ENCODE data around the gene GABPB2. TPM values are rescaled to one million over a fixed set of nuclear protein-coding genes. Genes with fewer than 3 reads are reported as not detected.
"Not testable (repeated sequence)": the region's sequence is repeated elsewhere in the genome, so short reads cannot be mapped to it uniquely, and the experiment has no call there.

Gene GABPB2
- total RNA-seq, 1 donor from 2014 or later, result 11.9 TPM

GRCh38 chr1:151067185-151067584 is 3.4 kb upstream of the GABPB2 start:
- Mint-ChIP-seq H3K27me3 (ENCODE audit: low read depth) (no peaks in the 10 kb centered on the region), H3K9me3 (no peaks in the 10 kb centered on the region), H3K36me3 (peaks cover 9% of the 10 kb centered on the region), H3K27ac (peak overlapping the region; percentile 19), H3K4me3 (no peak overlapping the region), H3K4me1 (peaks cover 21% of the 10 kb centered on the region)
- no peak for DNase-seq (ENCODE audit: low spot score in 2 of 2, unreplicated experiment in 2 of 2)
- TF ChIP-seq CTCF (IDR thresholded peaks at IDR 0.05; ENCODE audit: unreplicated experiment), result no peak

DNA sequence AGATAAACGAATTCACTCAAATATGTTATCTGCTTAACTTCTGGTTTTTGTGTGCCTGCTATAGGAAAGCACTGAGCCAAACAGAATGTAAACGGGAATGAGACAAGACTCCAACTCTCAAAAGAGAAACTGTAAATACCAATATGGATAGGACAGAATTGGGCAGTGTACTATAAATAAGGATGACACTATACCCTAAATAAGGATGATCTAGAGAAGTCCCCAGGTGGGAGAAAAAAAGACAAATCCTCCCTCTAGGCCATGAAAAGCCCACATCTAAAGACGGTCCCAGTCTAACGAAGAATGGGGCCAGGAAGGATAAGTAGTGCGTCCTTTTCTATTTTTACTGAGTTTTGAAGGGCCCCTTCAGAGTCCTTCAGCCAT is 1.5 kb upstream of the GABPB2 start:
- DNase-seq (ENCODE audit: low spot score in 2 of 2, unreplicated experiment in 2 of 2), result no peak
- H3K27me3 Mint-ChIP-seq (ENCODE audit: low read depth), result no peaks in the 10 kb centered on the region
- H3K4me1 Mint-ChIP-seq, result peaks cover 13% of the 10 kb centered on the region
- TF ChIP-seq CTCF (IDR thresholded peaks at IDR 0.05; ENCODE audit: unreplicated experiment), result no peak
- H3K4me3 Mint-ChIP-seq, result peak overlapping the region; percentile 34
- peak overlapping the region; percentile 91 for H3K27ac Mint-ChIP-seq
- peaks cover 12% of the 10 kb centered on the region for H3K36me3 Mint-ChIP-seq
- H3K9me3 Mint-ChIP-seq, result no peaks in the 10 kb centered on the region

- Mint-ChIP-seq H3K27ac (peak overlapping the region; percentile 81), H3K4me3 (peak overlapping the region; percentile 99), H3K36me3 (peaks cover 13% of the 10 kb centered on the region), H3K27me3 (ENCODE audit: low read depth) (no peaks in the 10 kb centered on the region), H3K4me1 (peaks cover 13% of the 10 kb centered on the region), H3K9me3 (no peaks in the 10 kb centered on the region)
- no peak for DNase-seq (ENCODE audit: low spot score in 2 of 2, unreplicated experiment in 2 of 2)
- no peak for TF ChIP-seq CTCF (IDR thresholded peaks at IDR 0.05; ENCODE audit: unreplicated experiment)
These were observed 1.7 kb downstream of the GABPB2 start for GRCh38 chr1:151072224-151072623.

DNA sequence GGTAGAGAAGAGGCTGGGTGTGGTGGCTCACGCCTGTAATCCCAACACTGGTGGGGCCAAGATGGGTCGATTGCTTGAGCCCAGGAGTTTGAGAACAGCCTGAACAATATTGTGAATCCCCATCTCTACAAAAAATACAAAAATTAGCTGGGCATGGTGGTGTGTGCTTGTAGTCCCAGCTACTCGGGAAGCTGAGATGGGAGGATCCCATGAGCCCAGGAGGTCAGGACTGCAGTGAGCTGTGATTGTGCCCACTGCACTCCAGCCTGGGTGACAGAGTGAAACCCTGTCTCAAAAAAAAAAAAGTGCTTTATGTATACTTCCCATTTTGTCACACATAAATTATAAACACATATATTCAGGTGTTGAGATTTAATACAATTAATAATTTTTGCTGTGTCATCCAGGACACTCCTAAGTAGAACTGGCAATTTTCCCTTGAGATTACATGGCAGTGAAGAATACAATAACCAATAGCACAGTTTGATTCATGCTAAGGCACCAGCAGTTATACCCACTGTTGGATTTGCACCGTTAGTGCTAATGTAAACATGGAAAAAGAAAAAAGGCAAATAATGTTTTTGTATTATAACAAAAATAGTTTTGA is 15.5 kb downstream of the GABPB2 start:
- Mint-ChIP-seq H3K4me3 (no peak overlapping the region), H3K4me1 (no peaks in the 10 kb centered on the region), H3K9me3 (no peaks in the 10 kb centered on the region), H3K27me3 (ENCODE audit: low read depth) (no peaks in the 10 kb centered on the region), H3K36me3 (no peaks in the 10 kb centered on the region), H3K27ac (no peak overlapping the region)
- no peak for DNase-seq (ENCODE audit: low spot score in 2 of 2, unreplicated experiment in 2 of 2)
- no peak for TF ChIP-seq CTCF (IDR thresholded peaks at IDR 0.05; ENCODE audit: unreplicated experiment)

GRCh38 chr1:151097426-151097825 is 26.9 kb downstream of the GABPB2 start:
- H3K4me3 Mint-ChIP-seq; H3K9me3 Mint-ChIP-seq; H3K27ac Mint-ChIP-seq; H3K4me1 Mint-ChIP-seq; H3K27me3 Mint-ChIP-seq (ENCODE audit: low read depth); H3K36me3 Mint-ChIP-seq; DNase-seq (ENCODE audit: low spot score in 2 of 2, unreplicated experiment in 2 of 2): not testable (repeated sequence)

GRCh38 chr1:151098126-151098525 is 27.6 kb downstream of the GABPB2 start:
- DNase-seq (ENCODE audit: low spot score in 2 of 2, unreplicated experiment in 2 of 2), result no peak
- H3K4me3 Mint-ChIP-seq, result no peak overlapping the region
- TF ChIP-seq CTCF (IDR thresholded peaks at IDR 0.05; ENCODE audit: unreplicated experiment), result no peak
- H3K9me3 Mint-ChIP-seq, result no peaks in the 10 kb centered on the region
- no peaks in the 10 kb centered on the region for H3K27me3 Mint-ChIP-seq (ENCODE audit: low read depth)
- no peak overlapping the region for H3K27ac Mint-ChIP-seq
- peaks cover 8% of the 10 kb centered on the region for H3K36me3 Mint-ChIP-seq
- no peaks in the 10 kb centered on the region for H3K4me1 Mint-ChIP-seq

All from mesothelial cell of epicardium (in vitro differentiated cells).